Measurements from ENCODE around the gene TACC2.

Gene TACC2

GRCh38 chr10:122254831-122255230 lies 265.9 kb downstream of the TACC2 start:
- H3K4me3 ChIP-seq (ENCODE audit: insufficient read depth, low read depth, low read length, poor library complexity, severe bottlenecking) = no peak overlapping the region
- no peaks in the 10 kb centered on the region for H3K4me1 ChIP-seq (ENCODE audit: control insufficient read depth, insufficient read depth, low read length, poor library complexity, severe bottlenecking)
- H3K27me3 ChIP-seq (replicated peaks; ENCODE audit: control insufficient read depth, insufficient read depth, low read length, poor library complexity, severe bottlenecking) = no peaks in the 10 kb centered on the region
- no peak overlapping the region for H3K27ac ChIP-seq (ENCODE audit: insufficient read depth, low read length, poor library complexity, severe bottlenecking)
- DNase-seq = no peak
- H3K9me3 ChIP-seq (ENCODE audit: control insufficient read depth, low read length) = no peaks in the 10 kb centered on the region
- no peaks in the 10 kb centered on the region for H3K36me3 ChIP-seq (ENCODE audit: control insufficient read depth, insufficient read depth, low read length)

- H3K4me3 ChIP-seq (ENCODE audit: insufficient read depth, low read depth, low read length, poor library complexity, severe bottlenecking) = no peak overlapping the region
- H3K36me3 ChIP-seq (ENCODE audit: control insufficient read depth, insufficient read depth, low read length) = no peaks in the 10 kb centered on the region
- no peaks in the 10 kb centered on the region for H3K4me1 ChIP-seq (ENCODE audit: control insufficient read depth, insufficient read depth, low read length, poor library complexity, severe bottlenecking)
- no peaks in the 10 kb centered on the region for H3K27me3 ChIP-seq (replicated peaks; ENCODE audit: control insufficient read depth, insufficient read depth, low read length, poor library complexity, severe bottlenecking)
- H3K27ac ChIP-seq (ENCODE audit: insufficient read depth, low read length, poor library complexity, severe bottlenecking) = no peak overlapping the region
- H3K9me3 ChIP-seq (ENCODE audit: control insufficient read depth, low read length) = no peaks in the 10 kb centered on the region
- DNase-seq = no peak
These were observed 266.7 kb downstream of the TACC2 start for GRCh38 chr10:122255509-122256301.

DNA sequence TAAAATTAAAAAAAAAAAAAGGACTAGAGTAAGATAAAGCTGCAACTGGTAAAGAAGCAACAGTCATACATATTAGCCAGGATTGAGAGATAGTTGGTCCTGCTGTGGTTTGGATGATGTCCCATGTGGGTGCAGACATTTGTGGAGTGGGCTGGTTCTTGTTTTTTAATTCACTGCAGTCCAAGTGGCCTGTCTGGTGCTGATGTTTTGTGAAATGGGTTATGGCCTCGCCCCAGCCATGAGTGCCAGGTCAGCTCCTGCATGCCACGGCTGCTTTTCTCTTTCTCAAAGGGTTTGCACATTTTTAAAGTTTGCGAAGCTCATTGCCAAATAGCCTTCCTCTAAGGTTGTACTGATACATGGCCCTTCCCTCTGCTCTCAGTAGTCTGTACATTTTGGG lies 268.1 kb downstream of the TACC2 start:
- no peaks in the 10 kb centered on the region for H3K4me1 ChIP-seq (ENCODE audit: control insufficient read depth, insufficient read depth, low read length, poor library complexity, severe bottlenecking)
- no peak for DNase-seq
- no peaks in the 10 kb centered on the region for H3K27me3 ChIP-seq (replicated peaks; ENCODE audit: control insufficient read depth, insufficient read depth, low read length, poor library complexity, severe bottlenecking)
- H3K4me3 ChIP-seq (ENCODE audit: insufficient read depth, low read depth, low read length, poor library complexity, severe bottlenecking) = no peak overlapping the region
- H3K9me3 ChIP-seq (ENCODE audit: control insufficient read depth, low read length) = no peaks in the 10 kb centered on the region
- H3K36me3 ChIP-seq (ENCODE audit: control insufficient read depth, insufficient read depth, low read length) = no peaks in the 10 kb centered on the region
- H3K27ac ChIP-seq (ENCODE audit: insufficient read depth, low read length, poor library complexity, severe bottlenecking) = no peak overlapping the region

DNA sequence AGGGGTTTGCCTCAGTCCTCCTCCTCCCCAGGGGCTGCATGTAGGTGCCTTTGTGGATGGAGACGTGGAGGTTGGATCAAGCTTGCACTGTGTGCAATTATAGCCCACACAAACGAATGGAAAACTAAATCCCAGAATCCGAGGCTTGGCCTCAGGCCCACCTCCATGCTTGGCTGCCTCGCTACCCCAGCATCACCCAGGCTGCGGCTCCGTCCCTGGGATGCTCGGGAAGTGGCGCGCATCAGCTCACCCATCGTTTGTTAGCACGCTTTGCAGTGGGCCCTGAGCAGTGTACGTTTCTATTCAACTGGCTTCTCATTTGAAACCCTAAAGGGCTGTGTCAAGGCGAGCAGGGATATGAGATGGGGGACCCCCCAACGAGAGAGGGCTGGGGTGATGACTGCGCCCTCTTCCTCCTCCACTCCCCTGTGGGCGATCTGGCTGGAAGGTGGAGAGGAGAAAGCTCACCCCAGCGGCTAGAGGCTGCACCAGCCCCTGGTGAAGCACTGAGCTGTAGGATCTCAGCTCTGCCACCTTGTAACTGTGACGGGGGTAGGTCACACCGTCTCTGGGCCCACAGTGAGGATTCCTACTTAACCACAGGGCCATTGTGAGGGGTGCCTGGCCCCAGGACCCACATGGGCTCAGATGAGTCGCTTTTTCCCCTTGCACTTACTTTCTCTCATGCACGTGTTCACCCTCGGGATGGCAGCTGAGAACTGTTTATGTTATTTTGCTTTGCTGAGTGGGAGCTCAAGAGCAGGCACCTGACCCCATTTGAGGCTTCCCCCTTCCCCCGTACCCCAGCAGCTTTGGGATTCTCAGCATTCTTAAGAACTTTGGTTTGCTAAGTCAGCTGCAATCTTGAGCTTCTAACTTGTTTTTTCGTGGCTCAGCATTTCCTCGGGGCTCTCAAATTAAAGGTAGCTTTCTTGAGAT lies 269.4 kb downstream of the TACC2 start:
- Histone ChIP-seq H3K4me1 (ENCODE audit: control insufficient read depth, insufficient read depth, low read length, poor library complexity, severe bottlenecking) (no peaks in the 10 kb centered on the region), H3K27ac (ENCODE audit: insufficient read depth, low read length, poor library complexity, severe bottlenecking) (no peak overlapping the region), H3K36me3 (ENCODE audit: control insufficient read depth, insufficient read depth, low read length) (no peaks in the 10 kb centered on the region), H3K27me3 (replicated peaks; ENCODE audit: control insufficient read depth, insufficient read depth, low read length, poor library complexity, severe bottlenecking) (no peaks in the 10 kb centered on the region), H3K4me3 (ENCODE audit: insufficient read depth, low read depth, low read length, poor library complexity, severe bottlenecking) (no peak overlapping the region), H3K9me3 (ENCODE audit: control insufficient read depth, low read length) (no peaks in the 10 kb centered on the region)
- no peak for DNase-seq

- no peak for DNase-seq
- Histone ChIP-seq H3K4me3 (ENCODE audit: insufficient read depth, low read depth, low read length, poor library complexity, severe bottlenecking) (no peak overlapping the region), H3K36me3 (ENCODE audit: control insufficient read depth, insufficient read depth, low read length) (no peaks in the 10 kb centered on the region), H3K4me1 (ENCODE audit: control insufficient read depth, insufficient read depth, low read length, poor library complexity, severe bottlenecking) (no peaks in the 10 kb centered on the region), H3K9me3 (ENCODE audit: control insufficient read depth, low read length) (no peaks in the 10 kb centered on the region), H3K27ac (ENCODE audit: insufficient read depth, low read length, poor library complexity, severe bottlenecking) (no peak overlapping the region), H3K27me3 (replicated peaks; ENCODE audit: control insufficient read depth, insufficient read depth, low read length, poor library complexity, severe bottlenecking) (no peaks in the 10 kb centered on the region)
These were observed 270.1 kb downstream of the TACC2 start for GRCh38 chr10:122259075-122259466.

DNA sequence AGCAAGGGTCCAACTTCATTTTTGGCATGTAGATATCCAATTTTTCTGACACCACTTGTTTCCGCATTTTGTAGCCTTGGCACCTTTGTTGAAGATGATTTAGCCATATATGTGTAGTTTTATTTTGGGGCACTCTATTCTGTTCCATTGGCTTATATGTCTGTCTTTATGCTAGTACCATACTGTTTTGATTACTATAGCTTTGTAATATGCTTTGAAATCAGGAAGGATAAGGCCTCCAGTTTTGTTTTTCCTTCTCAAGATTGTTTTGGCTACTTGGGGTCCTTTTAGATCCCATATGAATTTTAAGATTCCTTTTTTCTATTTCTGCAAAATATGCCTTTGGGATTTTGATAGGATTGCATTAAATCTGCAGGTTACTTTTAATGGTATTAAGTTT lies 272.6 kb downstream of the TACC2 start:
- H3K36me3 ChIP-seq (ENCODE audit: control insufficient read depth, insufficient read depth, low read length) = no peaks in the 10 kb centered on the region
- no peak overlapping the region for H3K27ac ChIP-seq (ENCODE audit: insufficient read depth, low read length, poor library complexity, severe bottlenecking)
- H3K27me3 ChIP-seq (replicated peaks; ENCODE audit: control insufficient read depth, insufficient read depth, low read length, poor library complexity, severe bottlenecking) = no peaks in the 10 kb centered on the region
- DNase-seq = no peak
- H3K9me3 ChIP-seq (ENCODE audit: control insufficient read depth, low read length) = no peaks in the 10 kb centered on the region
- H3K4me3 ChIP-seq (ENCODE audit: insufficient read depth, low read depth, low read length, poor library complexity, severe bottlenecking) = no peak overlapping the region
- H3K4me1 ChIP-seq (ENCODE audit: control insufficient read depth, insufficient read depth, low read length, poor library complexity, severe bottlenecking) = no peaks in the 10 kb centered on the region

- Histone ChIP-seq H3K36me3 (ENCODE audit: control insufficient read depth, insufficient read depth, low read length) (no peaks in the 10 kb centered on the region), H3K4me1 (ENCODE audit: control insufficient read depth, insufficient read depth, low read length, poor library complexity, severe bottlenecking) (no peaks in the 10 kb centered on the region), H3K9me3 (ENCODE audit: control insufficient read depth, low read length) (no peaks in the 10 kb centered on the region), H3K4me3 (ENCODE audit: insufficient read depth, low read depth, low read length, poor library complexity, severe bottlenecking) (no peak overlapping the region), H3K27ac (ENCODE audit: insufficient read depth, low read length, poor library complexity, severe bottlenecking) (no peak overlapping the region), H3K27me3 (replicated peaks; ENCODE audit: control insufficient read depth, insufficient read depth, low read length, poor library complexity, severe bottlenecking) (peaks cover 3% of the 10 kb centered on the region)
- no peak for DNase-seq
These were observed 275.0 kb downstream of the TACC2 start for GRCh38 chr10:122263971-122264370.

DNA sequence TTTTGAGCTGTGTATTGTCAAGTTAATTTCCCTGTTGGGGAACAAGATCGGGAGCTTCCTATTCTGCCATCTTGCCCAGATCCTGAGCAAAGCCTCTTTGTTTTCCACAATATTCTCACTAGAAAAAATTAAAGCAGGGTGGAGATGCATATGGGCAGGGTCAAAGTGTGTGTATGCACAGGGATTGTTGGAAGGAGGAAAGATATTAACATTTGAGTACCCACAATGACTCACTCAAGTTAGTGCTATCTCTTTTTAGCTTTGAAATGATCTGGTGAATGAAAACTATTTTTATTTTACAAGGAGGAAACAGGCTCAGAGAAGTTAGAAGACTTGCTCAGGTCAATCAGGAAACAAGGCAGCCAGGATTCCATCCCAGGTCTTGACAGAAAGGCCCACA lies 275.5 kb downstream of the TACC2 start:
- Histone ChIP-seq H3K9me3 (ENCODE audit: control insufficient read depth, low read length) (no peaks in the 10 kb centered on the region), H3K27me3 (replicated peaks; ENCODE audit: control insufficient read depth, insufficient read depth, low read length, poor library complexity, severe bottlenecking) (peaks cover 3% of the 10 kb centered on the region), H3K4me3 (ENCODE audit: insufficient read depth, low read depth, low read length, poor library complexity, severe bottlenecking) (no peak overlapping the region), H3K27ac (ENCODE audit: insufficient read depth, low read length, poor library complexity, severe bottlenecking) (no peak overlapping the region), H3K36me3 (ENCODE audit: control insufficient read depth, insufficient read depth, low read length) (no peaks in the 10 kb centered on the region), H3K4me1 (ENCODE audit: control insufficient read depth, insufficient read depth, low read length, poor library complexity, severe bottlenecking) (no peaks in the 10 kb centered on the region)
- DNase-seq = no peak

- peaks cover 3% of the 10 kb centered on the region for H3K27me3 ChIP-seq (replicated peaks; ENCODE audit: control insufficient read depth, insufficient read depth, low read length, poor library complexity, severe bottlenecking)
- H3K9me3 ChIP-seq (ENCODE audit: control insufficient read depth, low read length) = no peaks in the 10 kb centered on the region
- H3K27ac ChIP-seq (ENCODE audit: insufficient read depth, low read length, poor library complexity, severe bottlenecking) = no peak overlapping the region
- no peaks in the 10 kb centered on the region for H3K4me1 ChIP-seq (ENCODE audit: control insufficient read depth, insufficient read depth, low read length, poor library complexity, severe bottlenecking)
- H3K4me3 ChIP-seq (ENCODE audit: insufficient read depth, low read depth, low read length, poor library complexity, severe bottlenecking) = no peak overlapping the region
- H3K36me3 ChIP-seq (ENCODE audit: control insufficient read depth, insufficient read depth, low read length) = no peaks in the 10 kb centered on the region
- DNase-seq = no peak
These were observed 276.0 kb downstream of the TACC2 start for GRCh38 chr10:122264931-122265330.

GRCh38 chr10:122265896-122266295 lies 276.9 kb downstream of the TACC2 start:
- Histone ChIP-seq H3K27me3 (replicated peaks; ENCODE audit: control insufficient read depth, insufficient read depth, low read length, poor library complexity, severe bottlenecking) (peaks cover 3% of the 10 kb centered on the region), H3K9me3 (ENCODE audit: control insufficient read depth, low read length) (no peaks in the 10 kb centered on the region), H3K27ac (ENCODE audit: insufficient read depth, low read length, poor library complexity, severe bottlenecking) (no peak overlapping the region), H3K4me3 (ENCODE audit: insufficient read depth, low read depth, low read length, poor library complexity, severe bottlenecking) (no peak overlapping the region), H3K4me1 (ENCODE audit: control insufficient read depth, insufficient read depth, low read length, poor library complexity, severe bottlenecking) (no peaks in the 10 kb centered on the region), H3K36me3 (ENCODE audit: control insufficient read depth, insufficient read depth, low read length) (no peaks in the 10 kb centered on the region)
- no peak for DNase-seq
